GM10248 (cell line): ENCODE data around the gene UBAP2L.
"Not testable (repeated sequence)": the region's sequence is repeated elsewhere in the genome, so short reads cannot be mapped to it uniquely, and the experiment has no call there.

Experiments
- CTCF ChIA-PET: fragments of 300-600 bp; sonication (Branson Sonifier 250); formaldehyde crosslinking; extraction: SDS; loops from one replicate; lab custom pipeline; 2021; ENCODE audit warnings: antibody characterized with exemption; lab: Yijun Ruan, JAX
- POLR2A ChIA-PET: fragments of 350-650 bp; sonication (Branson Sonifier 250); formaldehyde crosslinking; extraction: SDS; loops from one replicate; lab custom pipeline; 2020; ENCODE audit warnings: antibody characterized with exemption; lab: Yijun Ruan, JAX
- DNase-seq: peaks from one replicate; pipeline ENCODE4 v3.0.0; 2012; ENCODE audit errors: extremely low spot score
- CTCF ChIP-seq: IDR thresholded peaks from 2 replicates; pipeline ENCODE4 v1.5.1; 2012; ENCODE audit warnings: mild to moderate bottlenecking, low read depth; ENCODE audit errors: extremely low read depth, missing control alignments, control extremely low read depth

Gene UBAP2L

GRCh38 chr1:154290921-154291320 is 70.2 kb downstream of the UBAP2L start:
- POLR2A ChIA-PET: interaction anchor here (0.6 kb wide), 1 partner anchor 191 kb away, joined by 3 read pairs; no protein-coding TSS in a partner anchor
- TF ChIP-seq CTCF: no peak

DNA sequence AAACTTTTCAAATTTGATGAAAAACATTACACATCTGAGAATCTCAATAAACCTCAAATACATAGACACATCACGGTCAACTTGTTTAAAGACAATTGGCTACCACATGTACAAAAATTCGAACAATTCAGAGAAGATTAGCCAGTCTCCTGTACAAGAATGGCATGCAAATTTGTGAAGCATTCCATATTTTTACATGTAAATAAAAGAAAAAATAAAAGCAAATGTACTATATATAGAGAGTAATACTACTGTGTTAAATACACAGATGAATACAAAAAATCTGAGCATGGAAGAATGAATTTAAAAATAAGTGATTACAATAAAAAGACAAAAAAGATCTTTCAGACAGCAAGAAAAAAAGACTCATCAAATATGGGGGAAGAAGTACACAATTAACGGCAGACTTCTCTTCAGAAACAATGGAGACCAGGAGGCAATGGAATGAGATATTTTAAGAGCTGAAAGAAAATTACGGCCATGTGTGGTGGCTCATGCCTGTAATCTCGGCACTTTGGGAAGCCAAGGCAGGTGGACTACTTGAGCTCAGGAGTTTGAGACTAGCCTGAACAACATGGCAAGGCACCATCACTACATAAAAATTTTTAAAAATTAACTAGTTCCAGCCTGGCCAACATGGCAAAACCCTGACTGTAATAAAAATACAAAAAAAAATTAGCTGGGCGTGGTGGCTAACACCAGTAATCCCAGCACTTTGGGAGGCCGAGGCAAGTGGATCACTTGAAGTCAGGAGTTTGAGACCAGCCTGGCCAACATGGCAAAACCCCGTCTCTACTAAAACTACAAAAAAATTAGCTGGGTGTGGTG is 74.9 kb downstream of the UBAP2L start:
- ChIA-PET CTCF (interaction anchor here (1.3 kb wide), 1 partner anchor 9 kb away, joined by 4 read pairs; no protein-coding TSS in a partner anchor), POLR2A (no interaction called here)
- DNase-seq: no peak
- TF ChIP-seq CTCF: no peak

More at GRCh38 chr1:154290921-154291320, 70.2 kb downstream of the UBAP2L start:
- DNase-seq: no peak
- CTCF ChIA-PET: interaction anchor here (1.1 to 1.9 kb wide), 2 partner anchors 10 to 25 kb away, joined by 4 read pairs; no protein-coding TSS in a partner anchor

DNA sequence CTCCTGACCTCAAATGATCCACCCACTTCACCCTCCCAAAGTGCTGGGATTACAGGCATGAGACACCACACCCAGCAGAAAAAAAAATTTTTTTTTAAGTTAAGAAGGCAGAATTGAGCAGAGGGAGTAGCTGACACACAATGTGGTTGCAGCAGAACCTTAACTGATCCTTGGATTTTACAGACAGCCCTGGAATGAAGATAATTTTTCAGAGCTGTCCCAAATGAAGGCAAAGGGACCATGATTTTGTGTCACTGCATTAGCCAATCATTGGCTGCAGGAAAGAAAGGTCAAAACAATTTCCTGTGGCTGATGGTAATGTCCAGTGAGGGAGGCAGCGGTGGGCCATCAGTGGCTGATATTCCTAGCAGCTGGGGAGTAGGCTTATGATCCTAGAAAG is 80.8 kb downstream of the UBAP2L start:
- CTCF ChIA-PET: interaction anchor here (1.1 kb wide), 1 partner anchor 178 kb away, joined by 3 read pairs; no protein-coding TSS in a partner anchor
- POLR2A ChIA-PET: interaction anchor here (0.7 kb wide), 1 partner anchor 80 kb away, joined by 3 read pairs; no protein-coding TSS in a partner anchor
- no peak for DNase-seq
- no peak for TF ChIP-seq CTCF

DNA sequence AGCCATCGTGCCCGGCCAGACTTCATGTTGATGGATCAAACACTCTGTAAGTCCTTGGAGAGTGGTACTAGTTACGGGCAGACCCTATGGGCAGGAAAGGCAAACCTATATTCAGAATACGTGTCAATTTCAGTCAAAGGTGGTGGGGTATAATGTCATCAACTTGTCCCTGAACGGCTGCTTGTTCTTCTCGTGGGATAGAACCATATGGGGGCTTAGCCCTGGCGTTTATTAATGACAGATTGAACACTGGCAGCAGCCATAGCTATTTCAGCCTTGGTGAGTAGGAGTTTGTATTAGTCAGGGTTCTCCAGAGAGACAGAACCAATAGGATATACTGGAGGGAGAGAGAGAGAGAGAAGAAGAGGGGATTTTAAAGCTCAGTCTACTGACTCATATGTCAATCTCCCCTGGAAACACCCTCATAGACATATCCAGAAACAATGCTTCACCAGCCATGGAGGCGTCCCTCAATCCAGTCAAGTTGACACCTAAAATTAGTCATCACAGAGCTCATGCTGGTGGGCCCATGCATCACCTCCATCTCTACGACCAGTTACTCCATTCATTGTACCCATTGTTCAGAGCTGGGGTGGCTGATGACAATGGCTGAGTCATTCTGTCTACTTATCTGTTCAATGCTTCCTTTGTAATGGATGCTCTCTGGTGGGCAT is 84.0 kb downstream of the UBAP2L start:
- ChIA-PET CTCF (interaction anchor here (0.9 to 3.6 kb wide), 8 partner anchors 9 to 33 kb away, joined by 3 to 16 read pairs (median 4); partner anchors contain the start of gene ATP8B2), POLR2A (no interaction called here)
- no peak for TF ChIP-seq CTCF
- no peak for DNase-seq

- no peak for DNase-seq
- ChIA-PET CTCF (interaction anchor here (1.2 to 3.6 kb wide), 5 partner anchors 18 to 29 kb away, joined by 3 to 16 read pairs (median 7); partner anchors contain the start of gene ATP8B2), POLR2A (no interaction called here)
- TF ChIP-seq CTCF: no peak
These were observed 85.4 kb downstream of the UBAP2L start for GRCh38 chr1:154306151-154306550.

DNA sequence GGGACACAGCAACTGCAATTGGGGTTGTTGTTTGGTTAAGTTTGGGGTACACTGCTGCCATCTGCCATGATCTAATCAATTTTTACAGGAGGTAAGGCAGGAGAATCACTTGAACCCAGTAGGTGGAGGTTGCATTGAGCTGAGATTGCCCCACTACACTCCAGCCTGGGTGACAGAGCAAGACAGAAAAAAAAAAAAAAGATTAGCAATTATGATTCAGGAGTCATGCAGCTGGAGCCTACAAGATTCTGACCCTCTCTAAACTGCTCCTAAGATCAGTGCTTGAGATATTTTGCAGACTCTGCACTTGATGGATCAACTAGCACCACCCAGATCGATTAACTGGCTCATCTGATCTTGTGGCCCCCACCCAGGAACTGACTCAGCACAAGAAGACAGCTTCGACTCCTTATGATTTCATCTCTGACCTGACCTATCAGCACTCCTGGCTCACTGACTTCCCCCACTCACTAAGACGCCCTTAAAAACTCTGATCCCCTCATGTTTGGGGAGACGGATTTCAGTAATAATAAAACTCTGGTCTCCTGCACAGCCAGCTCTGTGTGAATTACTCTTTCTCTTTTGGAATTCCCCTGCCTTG is 87.0 kb downstream of the UBAP2L start:
- CTCF ChIA-PET: interaction anchor here (1.0 to 1.8 kb wide), 4 partner anchors 13 to 172 kb away, joined by 3 to 6 read pairs (median 4); partner anchors contain the start of gene AQP10
- POLR2A ChIA-PET: not testable (repeated sequence)

GRCh38 chr1:154309136-154309535 is 88.4 kb downstream of the UBAP2L start:
- DNase-seq, POLR2A ChIA-PET, CTCF ChIA-PET: not testable (repeated sequence)

More for the DNA sequence above, 87.0 kb downstream of the UBAP2L start:
- not testable (repeated sequence) for DNase-seq

- POLR2A ChIA-PET, DNase-seq: not testable (repeated sequence)
- CTCF ChIA-PET: interaction anchor here (1.5 to 4.2 kb wide), 2 partner anchors 14 to 22 kb away, joined by 4 to 31 read pairs; partner anchors contain the start of gene ATP8B2
These were observed 91.7 kb downstream of the UBAP2L start for GRCh38 chr1:154312229-154313065.
